HL-60 (cell line): ENCODE results near the gene PRKAB1.

Experiments
- DNase-seq, 2 experiments: peaks; one replicate each; pipeline ENCODE4 v3.0.0-alpha.2; 2010 to 2020; ENCODE audit warnings: low read depth in 1 of 2, low spot score in 1 of 2
- H3K27ac ChIP-seq: fragments of 250-450 bp; sonication (Bioruptor Pico); replicated peaks from 2 replicates; pipeline ENCODE4 v1.5.1; 2020; ENCODE audit warnings: mild to moderate bottlenecking, moderate library complexity
- H3K27me3 ChIP-seq: fragments of 250-450 bp; sonication (Bioruptor Pico); 2 replicates; pipeline ENCODE4 v1.5.1; 2021; ENCODE audit warnings: mild to moderate bottlenecking, moderate library complexity; ENCODE audit not compliant: insufficient read depth, poor library complexity, severe bottlenecking
- H3K4me3 ChIP-seq: replicated peaks from 2 replicates; pipeline ENCODE4 v1.5.1; 2011; ENCODE audit warnings: mild to moderate bottlenecking, control low read depth, low read length; ENCODE audit not compliant: insufficient read depth
- GABPA ChIP-seq: IDR thresholded peaks from 2 replicates; pipeline ENCODE4 v1.6.1; 2012; ENCODE audit warnings: low read depth
- POLR2AphosphoS5 ChIP-seq: IDR thresholded peaks from 2 replicates; pipeline ENCODE4 v1.6.1; 2012; ENCODE audit warnings: low read depth
- SPI1 ChIP-seq: IDR thresholded peaks from 2 replicates; pipeline ENCODE4 v1.6.1; 2012; ENCODE audit warnings: low read depth, mild to moderate bottlenecking, borderline replicate concordance
- TF ChIP-seq, protein P1 (sequence below): IDR thresholded peaks from 2 replicates; pipeline ENCODE4 v1.6.1; 2012; ENCODE audit warnings: low read depth; ENCODE audit not compliant: insufficient replicate concordance
- TF ChIP-seq, protein P2 (sequence below): IDR thresholded peaks from one replicate; pipeline ENCODE4 v1.5.1; 2011; ENCODE audit warnings: low read length, control low read depth, inconsistent platforms; ENCODE audit not compliant: insufficient read depth

Gene PRKAB1

DNA sequence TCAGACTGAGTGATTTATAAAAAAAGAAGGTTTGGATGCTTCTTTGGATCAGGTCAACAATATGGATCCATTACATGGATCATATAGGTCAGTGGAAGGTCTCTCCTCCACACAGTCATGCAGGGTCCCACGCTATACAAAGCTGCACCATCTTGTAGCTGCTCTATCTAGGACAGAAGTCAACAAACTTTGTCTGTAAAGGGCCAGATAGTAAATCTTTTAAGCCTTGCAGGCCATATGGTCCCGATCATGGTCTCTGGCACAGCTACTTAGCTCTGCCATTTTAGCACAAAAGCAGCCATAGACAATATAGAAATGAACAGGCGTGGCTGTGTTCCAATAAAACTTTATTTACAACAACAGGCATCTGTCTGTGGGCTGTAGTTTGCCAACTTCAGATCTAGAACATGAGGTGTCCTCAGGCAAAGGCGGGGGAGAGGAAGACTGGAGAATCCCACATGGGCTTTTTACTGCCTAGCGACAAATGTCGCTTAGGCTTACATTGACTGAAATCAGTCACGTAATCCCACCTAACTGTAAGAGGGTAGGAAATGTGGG is 37.6 kb upstream of the PRKAB1 start:
- no peak for DNase-seq
- no peaks in the 10 kb centered on the region for H3K27me3 ChIP-seq
- TF ChIP-seq POLR2AphosphoS5, result no peak
- no peak for TF ChIP-seq GABPA
- TF ChIP-seq, protein P1, sequence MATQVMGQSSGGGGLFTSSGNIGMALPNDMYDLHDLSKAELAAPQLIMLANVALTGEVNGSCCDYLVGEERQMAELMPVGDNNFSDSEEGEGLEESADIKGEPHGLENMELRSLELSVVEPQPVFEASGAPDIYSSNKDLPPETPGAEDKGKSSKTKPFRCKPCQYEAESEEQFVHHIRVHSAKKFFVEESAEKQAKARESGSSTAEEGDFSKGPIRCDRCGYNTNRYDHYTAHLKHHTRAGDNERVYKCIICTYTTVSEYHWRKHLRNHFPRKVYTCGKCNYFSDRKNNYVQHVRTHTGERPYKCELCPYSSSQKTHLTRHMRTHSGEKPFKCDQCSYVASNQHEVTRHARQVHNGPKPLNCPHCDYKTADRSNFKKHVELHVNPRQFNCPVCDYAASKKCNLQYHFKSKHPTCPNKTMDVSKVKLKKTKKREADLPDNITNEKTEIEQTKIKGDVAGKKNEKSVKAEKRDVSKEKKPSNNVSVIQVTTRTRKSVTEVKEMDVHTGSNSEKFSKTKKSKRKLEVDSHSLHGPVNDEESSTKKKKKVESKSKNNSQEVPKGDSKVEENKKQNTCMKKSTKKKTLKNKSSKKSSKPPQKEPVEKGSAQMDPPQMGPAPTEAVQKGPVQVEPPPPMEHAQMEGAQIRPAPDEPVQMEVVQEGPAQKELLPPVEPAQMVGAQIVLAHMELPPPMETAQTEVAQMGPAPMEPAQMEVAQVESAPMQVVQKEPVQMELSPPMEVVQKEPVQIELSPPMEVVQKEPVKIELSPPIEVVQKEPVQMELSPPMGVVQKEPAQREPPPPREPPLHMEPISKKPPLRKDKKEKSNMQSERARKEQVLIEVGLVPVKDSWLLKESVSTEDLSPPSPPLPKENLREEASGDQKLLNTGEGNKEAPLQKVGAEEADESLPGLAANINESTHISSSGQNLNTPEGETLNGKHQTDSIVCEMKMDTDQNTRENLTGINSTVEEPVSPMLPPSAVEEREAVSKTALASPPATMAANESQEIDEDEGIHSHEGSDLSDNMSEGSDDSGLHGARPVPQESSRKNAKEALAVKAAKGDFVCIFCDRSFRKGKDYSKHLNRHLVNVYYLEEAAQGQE, result no peak
- TF ChIP-seq SPI1, result no peak
- TF ChIP-seq, protein P2, sequence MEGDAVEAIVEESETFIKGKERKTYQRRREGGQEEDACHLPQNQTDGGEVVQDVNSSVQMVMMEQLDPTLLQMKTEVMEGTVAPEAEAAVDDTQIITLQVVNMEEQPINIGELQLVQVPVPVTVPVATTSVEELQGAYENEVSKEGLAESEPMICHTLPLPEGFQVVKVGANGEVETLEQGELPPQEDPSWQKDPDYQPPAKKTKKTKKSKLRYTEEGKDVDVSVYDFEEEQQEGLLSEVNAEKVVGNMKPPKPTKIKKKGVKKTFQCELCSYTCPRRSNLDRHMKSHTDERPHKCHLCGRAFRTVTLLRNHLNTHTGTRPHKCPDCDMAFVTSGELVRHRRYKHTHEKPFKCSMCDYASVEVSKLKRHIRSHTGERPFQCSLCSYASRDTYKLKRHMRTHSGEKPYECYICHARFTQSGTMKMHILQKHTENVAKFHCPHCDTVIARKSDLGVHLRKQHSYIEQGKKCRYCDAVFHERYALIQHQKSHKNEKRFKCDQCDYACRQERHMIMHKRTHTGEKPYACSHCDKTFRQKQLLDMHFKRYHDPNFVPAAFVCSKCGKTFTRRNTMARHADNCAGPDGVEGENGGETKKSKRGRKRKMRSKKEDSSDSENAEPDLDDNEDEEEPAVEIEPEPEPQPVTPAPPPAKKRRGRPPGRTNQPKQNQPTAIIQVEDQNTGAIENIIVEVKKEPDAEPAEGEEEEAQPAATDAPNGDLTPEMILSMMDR, result no peak
- no peak overlapping the region for H3K4me3 ChIP-seq
- H3K27ac ChIP-seq, result no peak overlapping the region

DNA sequence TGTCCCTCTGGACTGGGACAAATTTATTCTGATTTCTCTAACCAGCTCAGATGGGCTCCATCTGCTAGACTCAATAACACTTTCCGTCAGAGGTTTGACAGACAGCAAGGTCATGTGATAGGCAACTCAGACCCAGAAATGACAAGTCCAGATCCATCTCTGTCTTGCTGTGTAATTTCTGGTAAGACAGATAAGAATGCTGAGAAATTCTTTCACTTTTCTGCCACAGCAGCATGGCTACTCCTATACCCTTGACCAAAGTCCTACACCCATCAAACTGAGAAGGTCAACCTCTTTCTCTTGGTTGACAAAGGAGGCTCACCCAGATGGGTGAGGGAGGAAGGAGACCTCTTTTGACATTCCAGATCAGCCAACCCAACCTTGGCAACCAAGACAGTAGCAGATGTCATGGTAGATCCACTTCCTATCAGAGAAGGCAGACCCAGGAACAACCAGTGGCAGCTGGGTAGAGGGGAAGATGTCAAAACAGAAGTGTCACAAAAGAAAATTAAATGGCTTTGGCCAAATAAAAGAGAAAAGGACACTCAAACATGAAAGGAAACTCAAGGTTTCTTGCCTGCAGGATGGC is 36.9 kb upstream of the PRKAB1 start:
- TF ChIP-seq, protein P1, result no peak
- TF ChIP-seq, protein P2, result no peak
- TF ChIP-seq GABPA, result no peak
- TF ChIP-seq SPI1, result no peak
- TF ChIP-seq POLR2AphosphoS5, result no peak
- DNase-seq, result no peak
- H3K4me3 ChIP-seq, result no peak overlapping the region
- H3K27ac ChIP-seq, result no peak overlapping the region
- H3K27me3 ChIP-seq, result no peaks in the 10 kb centered on the region

DNA sequence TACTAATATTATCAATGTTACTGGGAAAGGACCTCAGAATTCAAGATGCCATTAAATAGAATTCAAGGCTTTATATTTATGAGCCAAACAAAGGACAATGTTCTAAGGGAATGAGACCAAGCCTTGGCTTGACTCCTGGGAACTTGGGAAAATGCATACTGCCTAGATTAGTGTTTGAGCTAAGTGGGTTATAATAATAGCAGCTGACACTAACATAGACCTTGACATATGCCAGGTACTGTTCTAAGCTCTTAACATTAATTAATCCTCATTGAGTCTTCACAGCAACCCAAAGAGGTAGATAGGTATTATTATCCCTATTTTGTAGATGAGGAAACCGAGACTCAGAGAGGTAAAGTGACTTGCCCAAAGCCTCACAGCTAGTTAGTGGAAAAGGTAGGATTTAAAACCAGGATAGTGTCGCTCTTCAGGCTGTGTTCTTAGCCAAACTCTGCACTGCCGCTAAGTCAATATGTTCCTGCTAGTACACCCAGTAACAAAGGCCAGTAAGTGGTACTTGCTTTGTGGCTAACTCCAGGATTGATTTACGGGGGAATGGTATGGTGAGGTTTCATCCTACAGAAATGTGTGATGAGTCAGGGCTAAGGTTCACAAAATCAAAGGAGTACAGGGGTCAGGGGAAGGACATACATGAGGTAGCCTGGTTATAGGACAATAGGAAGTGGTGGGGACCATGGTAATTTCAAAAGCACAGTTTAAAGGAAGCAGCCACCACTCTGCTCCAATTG is 35.8 kb upstream of the PRKAB1 start:
- DNase-seq, result no peak
- no peak overlapping the region for H3K4me3 ChIP-seq
- TF ChIP-seq, protein P2, result no peak
- TF ChIP-seq, protein P1, result no peak
- TF ChIP-seq POLR2AphosphoS5 (no peak), SPI1 (no peak), GABPA (no peak)

More for the DNA sequence above, 35.8 kb upstream of the PRKAB1 start:
- no peaks in the 10 kb centered on the region for H3K27me3 ChIP-seq
- H3K27ac ChIP-seq, result no peak overlapping the region
